Duodenal mucosa (tissue), 2 donors: ENCODE results near the gene UMAD1.

Experiments used
- H3K27ac ChIP-seq: one replicate; pipeline ENCODE4 v1.7.0; 2013; ENCODE audit warnings: low read depth, low read length
- H3K27me3 ChIP-seq, 2 donors: one replicate each; pipeline ENCODE4 v1.7.0; 2013; ENCODE audit warnings: low read length in 2 of 2, control low read depth in 1 of 2; ENCODE audit not compliant: insufficient read depth in 2 of 2, control insufficient read depth in 1 of 2
- H3K36me3 ChIP-seq, 2 donors: one replicate each; pipeline ENCODE4 v1.7.0; 2013; ENCODE audit warnings: low read length in 2 of 2, control low read depth in 1 of 2; ENCODE audit not compliant: insufficient read depth in 2 of 2, control insufficient read depth in 1 of 2
- H3K4me1 ChIP-seq, 2 donors: one replicate each; pipeline ENCODE4 v1.7.0; 2013; ENCODE audit warnings: low read length in 2 of 2, control low read depth in 1 of 2; ENCODE audit not compliant: insufficient read depth in 2 of 2, control insufficient read depth in 1 of 2
- H3K4me3 ChIP-seq, 2 donors: one replicate each; pipeline ENCODE4 v1.7.0; 2013; ENCODE audit warnings: low read length in 2 of 2, low read depth in 1 of 2
- H3K9ac ChIP-seq, 2 donors: one replicate each; pipeline ENCODE4 v1.7.0; 2013; ENCODE audit warnings: low read length in 2 of 2, low read depth in 1 of 2
- H3K9me3 ChIP-seq, 2 donors: one replicate each; pipeline ENCODE4 v1.7.0; 2013; ENCODE audit warnings: low read length in 2 of 2, control low read depth in 1 of 2; ENCODE audit not compliant: control insufficient read depth in 1 of 2

The UMAD1 gene

GRCh38 chr7:7640221-7641128, at the start of gene UMAD1:
Gene UMAD1 (plus strand): TSS chr7:7640752. CDS start chr7:7673372, 32,620 bp downstream.
- peaks cover 19 to 21% of the 10 kb centered on the region in 2 donors for H3K4me1 ChIP-seq
- H3K9me3 ChIP-seq, result no peaks in the 10 kb centered on the region
- H3K27ac ChIP-seq, result peak within 1 kb of the TSS; percentile 91
- H3K27me3 ChIP-seq, result no peaks in the 10 kb centered on the region
- peak within 1 kb of the TSS; percentile 83 to 98 for H3K9ac ChIP-seq
- peak within 1 kb of the TSS; percentile 96 to 99 for H3K4me3 ChIP-seq
- peaks cover 0 to 4% of the 10 kb centered on the region in 2 donors for H3K36me3 ChIP-seq

- no peaks in the 10 kb centered on the region for H3K9me3 ChIP-seq
- H3K36me3 ChIP-seq, result peaks cover 11 to 15% of the 10 kb centered on the region in 2 donors
- H3K27ac ChIP-seq, result no peak overlapping the region
- no peak overlapping the region for H3K9ac ChIP-seq
- H3K4me1 ChIP-seq, result no peaks in the 10 kb centered on the region
- no peaks in the 10 kb centered on the region for H3K27me3 ChIP-seq
- no peak overlapping the region for H3K4me3 ChIP-seq
Measured at GRCh38 chr7:7595451-7595850, 45.1 kb upstream of the UMAD1 start.

- no peak overlapping the region for H3K4me3 ChIP-seq
- H3K4me1 ChIP-seq, result no peaks in the 10 kb centered on the region
- H3K9me3 ChIP-seq, result no peaks in the 10 kb centered on the region
- no peak overlapping the region for H3K27ac ChIP-seq
- no peak overlapping the region for H3K9ac ChIP-seq
- peaks cover 11 to 15% of the 10 kb centered on the region in 2 donors for H3K36me3 ChIP-seq
- no peaks in the 10 kb centered on the region for H3K27me3 ChIP-seq
Measured at GRCh38 chr7:7596176-7596575, 44.4 kb upstream of the UMAD1 start.

GRCh38 chr7:7607010-7607409, 33.5 kb upstream of the UMAD1 start:
- H3K4me1 ChIP-seq, result no peaks in the 10 kb centered on the region
- H3K9ac ChIP-seq, result no peak overlapping the region
- H3K36me3 ChIP-seq, result peaks cover 4 to 10% of the 10 kb centered on the region in 2 donors
- no peak overlapping the region for H3K4me3 ChIP-seq
- H3K9me3 ChIP-seq, result no peaks in the 10 kb centered on the region
- no peak overlapping the region for H3K27ac ChIP-seq
- H3K27me3 ChIP-seq, result no peaks in the 10 kb centered on the region

GRCh38 chr7:7609330-7609729, 31.2 kb upstream of the UMAD1 start:
- no peaks in the 10 kb centered on the region for H3K9me3 ChIP-seq
- H3K27me3 ChIP-seq, result no peaks in the 10 kb centered on the region
- H3K27ac ChIP-seq, result no peak overlapping the region
- H3K4me3 ChIP-seq, result no peak overlapping the region
- no peaks in the 10 kb centered on the region for H3K4me1 ChIP-seq
- peaks cover 4 to 10% of the 10 kb centered on the region in 2 donors for H3K36me3 ChIP-seq
- H3K9ac ChIP-seq, result no peak overlapping the region

GRCh38 chr7:7612519-7612918, 28.0 kb upstream of the UMAD1 start:
- Histone ChIP-seq H3K27me3 (no peaks in the 10 kb centered on the region), H3K27ac (no peak overlapping the region), H3K9me3 (no peaks in the 10 kb centered on the region), H3K36me3 (peaks cover 0 to 2% of the 10 kb centered on the region in 2 donors), H3K4me3 (no peak overlapping the region), H3K4me1 (no peaks in the 10 kb centered on the region), H3K9ac (no peak overlapping the region)

- H3K27ac ChIP-seq, result no peak overlapping the region
- no peaks in the 10 kb centered on the region for H3K9me3 ChIP-seq
- no peaks in the 10 kb centered on the region for H3K4me1 ChIP-seq
- H3K9ac ChIP-seq, result no peak overlapping the region
- no peak overlapping the region for H3K4me3 ChIP-seq
- no peaks in the 10 kb centered on the region for H3K27me3 ChIP-seq
- no peaks in the 10 kb centered on the region for H3K36me3 ChIP-seq
Measured at GRCh38 chr7:7613210-7613609, 27.3 kb upstream of the UMAD1 start.

- Histone ChIP-seq H3K36me3 (no peaks in the 10 kb centered on the region), H3K9me3 (no peaks in the 10 kb centered on the region), H3K4me3 (no peak overlapping the region), H3K4me1 (no peaks in the 10 kb centered on the region), H3K9ac (no peak overlapping the region), H3K27me3 (no peaks in the 10 kb centered on the region), H3K27ac (no peak overlapping the region)
Measured at GRCh38 chr7:7614018-7614741, 26.4 kb upstream of the UMAD1 start.

- Histone ChIP-seq H3K4me3 (no peak overlapping the region), H3K9me3 (no peaks in the 10 kb centered on the region), H3K4me1 (no peaks in the 10 kb centered on the region), H3K36me3 (no peaks in the 10 kb centered on the region), H3K9ac (no peak overlapping the region), H3K27me3 (no peaks in the 10 kb centered on the region), H3K27ac (no peak overlapping the region)
Measured at GRCh38 chr7:7617550-7617949, 23.0 kb upstream of the UMAD1 start.

DNA sequence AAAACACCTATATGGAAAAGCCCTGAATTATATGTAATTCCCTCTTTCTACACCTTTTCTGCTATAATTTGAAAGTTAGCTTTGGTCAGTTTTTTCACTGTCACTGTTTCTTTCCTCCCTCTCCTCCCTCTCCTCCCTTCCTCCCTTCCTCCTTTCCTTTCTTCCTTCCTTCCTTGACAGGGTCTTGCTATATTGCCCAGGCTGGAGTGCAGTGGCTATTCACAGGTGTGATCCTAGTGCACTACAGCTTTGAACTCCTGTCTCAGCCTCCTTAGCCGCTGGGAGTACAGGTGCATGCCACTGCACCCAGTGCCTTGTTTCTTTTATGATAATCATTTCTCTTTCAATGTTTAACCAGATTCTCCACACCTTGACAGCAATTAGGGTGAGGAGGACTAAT, 22.1 kb upstream of the UMAD1 start:
- Histone ChIP-seq H3K36me3 (no peaks in the 10 kb centered on the region), H3K9me3 (no peaks in the 10 kb centered on the region), H3K9ac (no peak overlapping the region), H3K4me1 (no peaks in the 10 kb centered on the region), H3K27me3 (no peaks in the 10 kb centered on the region), H3K4me3 (no peak overlapping the region), H3K27ac (no peak overlapping the region)
